ENCODE results near the gene PLEKHA7. TPM values are rescaled to one million over a fixed set of nuclear protein-coding genes. Genes with fewer than 3 reads are reported as not detected.

The PLEKHA7 gene
- total and polyA plus RNA-seq, 2 of the 4 experiments (the other 2 are of a cell fraction), result 0.12 TPM; not detected in 1

DNA sequence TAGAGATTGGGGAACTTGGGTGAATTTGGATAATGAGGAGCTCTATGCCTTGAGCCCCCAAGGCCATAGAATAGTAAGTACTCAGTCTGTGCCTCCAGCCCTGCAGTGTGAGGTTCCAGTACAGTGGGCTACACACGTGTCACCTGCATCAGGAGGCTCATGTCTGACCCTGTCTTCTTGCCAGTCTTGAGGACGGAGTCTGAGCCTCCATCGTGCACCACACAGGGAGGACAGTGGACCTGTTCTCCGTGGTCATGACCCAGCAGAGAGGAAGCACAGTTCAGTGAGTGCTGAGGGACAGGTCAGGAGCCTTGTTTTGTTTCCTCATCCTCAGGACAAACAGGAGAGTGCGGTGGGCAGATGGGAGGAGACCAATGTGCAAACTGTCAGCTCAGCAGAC is 32.5 kb upstream of the PLEKHA7 start:
- in situ Hi-C loops (cut with MboI; ENCODE audit: low sequenced_read_pairs), result no loop called here
- Histone ChIP-seq H4K5ac (ENCODE audit: low read depth, low read length) (no peak overlapping the region), H3K9me1 (ENCODE audit: insufficient read depth, low read length) (no peaks in the 10 kb centered on the region), H3K56ac (ENCODE audit: extremely low read depth, insufficient read depth, low read length) (no peak overlapping the region), H4K8ac (ENCODE audit: low read depth in 2 of 2, low read length in 2 of 2) (no peak overlapping the region), H3K4me3 (ENCODE audit: insufficient read depth, low read depth, low read length) (no peak overlapping the region), H2BK15ac (ENCODE audit: low read depth, low read length) (no peak overlapping the region), H2AFZ (replicated peaks; ENCODE audit: low read length, poor library complexity) (no peak overlapping the region), H3K27me3 (ENCODE audit: control insufficient read depth, insufficient read depth, low read length) (no peaks in the 10 kb centered on the region; the same call in 1 of the 2 replicates), H3K36me3 (ENCODE audit: control insufficient read depth, insufficient read depth, low read length) (no peaks in the 10 kb centered on the region), H3K14ac (replicated peaks; ENCODE audit: low read depth, low read length) (no peak overlapping the region), H4K20me1 (ENCODE audit: insufficient read depth, low read length) (no peaks in the 10 kb centered on the region), H3K79me1 (ENCODE audit: low read depth in 1 of 2, low read length in 2 of 2) (no peaks in the 10 kb centered on the region), H3K4me2 (ENCODE audit: low read depth, low read length) (no peak overlapping the region), H2BK120ac (ENCODE audit: low read depth, low read length) (no peak overlapping the region), H3K4me1 (ENCODE audit: control insufficient read depth, insufficient read depth, low read length) (no peaks in the 10 kb centered on the region), H3K23ac (ENCODE audit: low read depth, low read length) (no peak overlapping the region), H4K91ac (ENCODE audit: insufficient read depth, low read depth, low read length) (no peak overlapping the region), H3K9ac (ENCODE audit: low read depth, low read length) (no peak overlapping the region), H2BK20ac (ENCODE audit: low read depth, low read length) (no peak overlapping the region), H2AK9ac (replicated peaks; ENCODE audit: low read depth, low read length, poor library complexity) (no peak overlapping the region), H3K27ac (ENCODE audit: insufficient read depth, low read length) (no peak overlapping the region), H2AK5ac (ENCODE audit: low read depth, low read length) (no peak overlapping the region), H2BK5ac (ENCODE audit: low read depth, low read length, poor library complexity, severe bottlenecking) (no peak overlapping the region), H3K4ac (ENCODE audit: low read depth, low read length) (no peak overlapping the region), H3K18ac (ENCODE audit: low read depth, low read length) (no peak overlapping the region), H3K9me3 (ENCODE audit: control insufficient read depth, insufficient read depth, low read length) (no peaks in the 10 kb centered on the region)
- 88% methylated on average over 2 of the region's 5 CpGs; no CpG with 5 or more reads in 1 of the 2 experiments for WGBS, 2 experiments (ENCODE audit: extremely low coverage in 2 of 2, insufficient read length in 1 of 2)
- ATAC-seq (ENCODE audit: low read depth) (no peak), DNase-seq (no peak)
- intact Hi-C loops (cut with micrococcal nuclease), result no loop called here
- no TSS peak for BruUV-seq (replicated peaks)
- POLR2A ChIA-PET (ENCODE audit: unreplicated experiment), result no interaction called here
- TF ChIP-seq, protein P1, sequence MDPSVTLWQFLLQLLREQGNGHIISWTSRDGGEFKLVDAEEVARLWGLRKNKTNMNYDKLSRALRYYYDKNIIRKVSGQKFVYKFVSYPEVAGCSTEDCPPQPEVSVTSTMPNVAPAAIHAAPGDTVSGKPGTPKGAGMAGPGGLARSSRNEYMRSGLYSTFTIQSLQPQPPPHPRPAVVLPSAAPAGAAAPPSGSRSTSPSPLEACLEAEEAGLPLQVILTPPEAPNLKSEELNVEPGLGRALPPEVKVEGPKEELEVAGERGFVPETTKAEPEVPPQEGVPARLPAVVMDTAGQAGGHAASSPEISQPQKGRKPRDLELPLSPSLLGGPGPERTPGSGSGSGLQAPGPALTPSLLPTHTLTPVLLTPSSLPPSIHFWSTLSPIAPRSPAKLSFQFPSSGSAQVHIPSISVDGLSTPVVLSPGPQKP (IDR thresholded peaks at IDR 0.05; ENCODE audit: borderline replicate concordance, low read depth, low read length), result no peak
- TF ChIP-seq, protein P2, sequence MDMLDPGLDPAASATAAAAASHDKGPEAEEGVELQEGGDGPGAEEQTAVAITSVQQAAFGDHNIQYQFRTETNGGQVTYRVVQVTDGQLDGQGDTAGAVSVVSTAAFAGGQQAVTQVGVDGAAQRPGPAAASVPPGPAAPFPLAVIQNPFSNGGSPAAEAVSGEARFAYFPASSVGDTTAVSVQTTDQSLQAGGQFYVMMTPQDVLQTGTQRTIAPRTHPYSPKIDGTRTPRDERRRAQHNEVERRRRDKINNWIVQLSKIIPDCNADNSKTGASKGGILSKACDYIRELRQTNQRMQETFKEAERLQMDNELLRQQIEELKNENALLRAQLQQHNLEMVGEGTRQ (IDR thresholded peaks at IDR 0.05; ENCODE audit: low read depth, low read length), result no peak
- CTCF ChIA-PET, result no interaction called here
- dilution Hi-C loops (cut with HindIII; ENCODE audit: low sequenced_read_pairs, unreplicated experiment), result no loop called here
